ENCODE data around the gene CRIM1. TPM values are rescaled to one million over a fixed set of nuclear protein-coding genes. Genes with fewer than 3 reads are reported as not detected.

CRIM1 gene
- total RNA-seq, 4 donors from 2014 or later = 73.7 to 134 (median 80.7) TPM

- in situ Hi-C loops (cut with MboI; ENCODE audit: low pct_ligation_motif_present in 1 of 4, low pct_unique_long_range_greater_than_20kb in 1 of 4, low sequenced_read_pairs in 3 of 4) = no loop called here
Observed at GRCh38 chr2:36564377-36564930, 208.9 kb downstream of the CRIM1 start.

GRCh38 chr2:36565712-36566111, 210.1 kb downstream of the CRIM1 start:
- in situ Hi-C loops (cut with MboI; ENCODE audit: low pct_ligation_motif_present in 1 of 4, low pct_unique_long_range_greater_than_20kb in 1 of 4, low sequenced_read_pairs in 3 of 4) = no loop called here
- Histone ChIP-seq H3K4me3 (no peak overlapping the region), H3K36me3 (peaks cover 0 to under 1% (median 0%) of the 10 kb centered on the region in 4 donors), H3K4me1 (peaks cover 4 to 47% (median 29%) of the 10 kb centered on the region in 4 donors), H3K9me3 (no peaks in the 10 kb centered on the region), H3K27ac (no peak overlapping the region), H3K27me3 (no peaks in the 10 kb centered on the region)
- TF ChIP-seq EP300 (IDR thresholded peaks at IDR 0.05; ENCODE audit: low read depth) (no peak), POLR2AphosphoS5 (IDR thresholded peaks at IDR 0.05) (no peak), POLR2A (IDR thresholded peaks at IDR 0.05) (no peak), CTCF (IDR thresholded peaks at IDR 0.05) (no peak)
- DNase-seq = no peak
- intact Hi-C loops (cut with DNase I; ENCODE audit: low total_unique reads) = no loop called here
- WGBS, 2 donors (ENCODE audit: low coverage in 1 of 2) = 97% methylated on average over 4 of the region's 4 CpGs; no CpG with 5 or more reads in 1 of the 2 donors

More at GRCh38 chr2:36564377-36564930, 208.9 kb downstream of the CRIM1 start:
- intact Hi-C loops (cut with DNase I; ENCODE audit: low total_unique reads) = no loop called here
- no peak for TF ChIP-seq CTCF (IDR thresholded peaks at IDR 0.05)
- TF ChIP-seq EP300 (IDR thresholded peaks at IDR 0.05; ENCODE audit: low read depth) = no peak
- no peak for TF ChIP-seq POLR2A (IDR thresholded peaks at IDR 0.05)
- no peak for TF ChIP-seq POLR2AphosphoS5 (IDR thresholded peaks at IDR 0.05)
- 93 to 97% methylated on average over 6 to 11 of the region's 11 CpGs for WGBS, 2 donors (ENCODE audit: low coverage in 1 of 2)
- no peak overlapping the region for H3K27ac ChIP-seq
- no peaks in the 10 kb centered on the region for H3K27me3 ChIP-seq
- no peak overlapping the region for H3K4me3 ChIP-seq
- H3K9me3 ChIP-seq = no peaks in the 10 kb centered on the region
- no peak for DNase-seq
- peaks cover 4 to 44% (median 29%) of the 10 kb centered on the region in 4 donors for H3K4me1 ChIP-seq
- peaks cover 0 to 4% (median 0%) of the 10 kb centered on the region in 4 donors for H3K36me3 ChIP-seq

- intact Hi-C loops (cut with DNase I; ENCODE audit: low total_unique reads) = no loop called here
- DNase-seq = no peak
- no peaks in the 10 kb centered on the region for H3K27me3 ChIP-seq
- no peak for TF ChIP-seq POLR2A (IDR thresholded peaks at IDR 0.05)
- no peak for TF ChIP-seq POLR2AphosphoS5 (IDR thresholded peaks at IDR 0.05)
- no peak for TF ChIP-seq CTCF (IDR thresholded peaks at IDR 0.05)
- no peak for TF ChIP-seq EP300 (IDR thresholded peaks at IDR 0.05; ENCODE audit: low read depth)
- no peaks in the 10 kb centered on the region for H3K9me3 ChIP-seq
- in situ Hi-C loops (cut with MboI; ENCODE audit: low pct_ligation_motif_present in 1 of 4, low pct_unique_long_range_greater_than_20kb in 1 of 4, low sequenced_read_pairs in 3 of 4) = no loop called here
- peaks cover 1 to 36% (median 19%) of the 10 kb centered on the region in 4 donors for H3K4me1 ChIP-seq
- 91 to 98% methylated on average over 4 of the region's 4 CpGs for WGBS, 2 donors (ENCODE audit: low coverage in 1 of 2)
- H3K27ac ChIP-seq = peak overlapping the region in 1 of 4 donors; percentile 63
- H3K4me3 ChIP-seq = no peak overlapping the region
- H3K36me3 ChIP-seq = no peaks in the 10 kb centered on the region
Observed at GRCh38 chr2:36566887-36567286, 211.3 kb downstream of the CRIM1 start.

- in situ Hi-C loops (cut with MboI; ENCODE audit: low pct_ligation_motif_present in 1 of 4, low pct_unique_long_range_greater_than_20kb in 1 of 4, low sequenced_read_pairs in 3 of 4) (no loop called here), intact Hi-C loops (cut with DNase I; ENCODE audit: low total_unique reads) (no loop called here)
- TF ChIP-seq EP300 (IDR thresholded peaks at IDR 0.05; ENCODE audit: low read depth) (no peak), POLR2A (IDR thresholded peaks at IDR 0.05) (no peak), POLR2AphosphoS5 (IDR thresholded peaks at IDR 0.05) (no peak), CTCF (IDR thresholded peaks at IDR 0.05) (no peak)
- 68 to 76% methylated on average over 4 to 6 of the region's 6 CpGs for WGBS, 2 donors (ENCODE audit: low coverage in 1 of 2)
- Histone ChIP-seq H3K36me3 (no peaks in the 10 kb centered on the region), H3K9me3 (no peaks in the 10 kb centered on the region), H3K4me3 (no peak overlapping the region), H3K4me1 (peaks cover 0 to 30% (median 11%) of the 10 kb centered on the region in 4 donors), H3K27me3 (no peaks in the 10 kb centered on the region), H3K27ac (peak overlapping the region; percentile 14 to 63 (median 50))
- no peak for DNase-seq
Observed at GRCh38 chr2:36567711-36568408, 212.3 kb downstream of the CRIM1 start.
